GM19099 (cell line): Measurements from ENCODE around the gene STAMBPL1.

Experiments
- POLR2A ChIP-seq: IDR thresholded peaks from 3 replicates; pipeline ENCODE4 v1.6.1; 2011; ENCODE audit warnings: low read depth; ENCODE audit not compliant: insufficient read length; ENCODE audit errors: extremely low read depth

Gene STAMBPL1

GRCh38 chr10:88943778-88944177 lies 63.7 kb downstream of the STAMBPL1 start:
- no peak for TF ChIP-seq POLR2A

- no peak for TF ChIP-seq POLR2A
Measured at GRCh38 chr10:88944813-88945212, 64.8 kb downstream of the STAMBPL1 start.

GRCh38 chr10:88946200-88946599 lies 66.2 kb downstream of the STAMBPL1 start:
- no peak for TF ChIP-seq POLR2A

- no peak for TF ChIP-seq POLR2A
Measured at GRCh38 chr10:88946965-88947590, 67.0 kb downstream of the STAMBPL1 start.

- no peak for TF ChIP-seq POLR2A
Measured at GRCh38 chr10:88949051-88949450, 69.0 kb downstream of the STAMBPL1 start.

GRCh38 chr10:88949912-88950837 lies 70.1 kb downstream of the STAMBPL1 start:
- no peak for TF ChIP-seq POLR2A

GRCh38 chr10:88952647-88953111 lies 72.6 kb downstream of the STAMBPL1 start, which contains the start of gene ACTA2:
Gene ACTA2, minus strand, starts transcription at chr10:88952773. Its CDS starts 3,843 bp downstream, at chr10:88948930.
- TF ChIP-seq POLR2A, result no peak

- TF ChIP-seq POLR2A, result no peak
Measured at GRCh38 chr10:88953662-88954061, 73.6 kb downstream of the STAMBPL1 start.

- no peak for TF ChIP-seq POLR2A
Measured at GRCh38 chr10:88954458-88955083, 74.5 kb downstream of the STAMBPL1 start.

GRCh38 chr10:88957381-88957780 lies 77.3 kb downstream of the STAMBPL1 start:
- no peak for TF ChIP-seq POLR2A

GRCh38 chr10:88958721-88959120 lies 78.7 kb downstream of the STAMBPL1 start:
- no peak for TF ChIP-seq POLR2A

- no peak for TF ChIP-seq POLR2A
Measured at GRCh38 chr10:88960802-88961201, 80.8 kb downstream of the STAMBPL1 start.

GRCh38 chr10:88961266-88961665 lies 81.2 kb downstream of the STAMBPL1 start:
- no peak for TF ChIP-seq POLR2A

GRCh38 chr10:88962336-88962735 lies 82.3 kb downstream of the STAMBPL1 start:
- TF ChIP-seq POLR2A, result no peak

GRCh38 chr10:88963318-88963717 lies 83.3 kb downstream of the STAMBPL1 start:
- no peak for TF ChIP-seq POLR2A

GRCh38 chr10:88964360-88964759 lies 84.3 kb downstream of the STAMBPL1 start:
- TF ChIP-seq POLR2A, result no peak

GRCh38 chr10:88964869-88965415 lies 84.9 kb downstream of the STAMBPL1 start:
- TF ChIP-seq POLR2A, result no peak
